Liver (tissue), 9 donors: ENCODE measurements around the gene TUSC1. TPM values are rescaled to one million over a fixed set of nuclear protein-coding genes. Genes with fewer than 3 reads are reported as not detected.
A peak's percentile ranks its signal among the peaks of the same experiment; 100 is the strongest.

ENCODE experiments used
- DNase-seq: peaks from one replicate; pipeline ENCODE4 v3.0.0-alpha.2; 2017; ENCODE audit warnings: low spot score
- H3K27ac ChIP-seq, 2 donors: one replicate each; pipeline ENCODE4 v1.7.0; 2013; ENCODE audit warnings: inconsistent platforms in 2 of 2, low read length in 2 of 2, control low read depth in 1 of 2, low read depth in 1 of 2, mild to moderate bottlenecking in 1 of 2
- H3K27me3 ChIP-seq, 4 donors: one replicate each; pipeline versions ENCODE4 v1.6.1 to v1.7.0; 2013; ENCODE audit warnings: low read length in 3 of 4, inconsistent platforms in 1 of 4, mild to moderate bottlenecking in 1 of 4, moderate library complexity in 1 of 4; ENCODE audit not compliant: control insufficient read depth in 4 of 4, insufficient read depth in 4 of 4
- H3K36me3 ChIP-seq, 4 donors: one replicate each; pipeline versions ENCODE4 v1.6.1 to v1.7.0; 2013; ENCODE audit warnings: low read length in 3 of 4, mild to moderate bottlenecking in 3 of 4, low read depth in 1 of 4, moderate library complexity in 1 of 4; ENCODE audit not compliant: control insufficient read depth in 4 of 4, insufficient read depth in 3 of 4
- H3K4me1 ChIP-seq, 4 donors: one replicate each; pipeline versions ENCODE4 v1.6.1 to v1.7.0; 2013; ENCODE audit warnings: low read length in 3 of 4, mild to moderate bottlenecking in 3 of 4, moderate library complexity in 1 of 4; ENCODE audit not compliant: control insufficient read depth in 4 of 4, insufficient read depth in 4 of 4
- H3K4me3 ChIP-seq, 3 donors: one replicate each; pipeline versions ENCODE4 v1.6.1 to v1.7.0; 2013; ENCODE audit warnings: low read length in 3 of 3, control low read depth in 1 of 3, low read depth in 1 of 3, mild to moderate bottlenecking in 1 of 3
- H3K9ac ChIP-seq, 2 donors: one replicate each; pipeline ENCODE4 v1.7.0; 2013; ENCODE audit warnings: low read length in 2 of 2, mild to moderate bottlenecking in 2 of 2, moderate library complexity in 2 of 2, control low read depth in 1 of 2, low read depth in 1 of 2
- H3K9me3 ChIP-seq, 4 donors: one replicate each; pipeline versions ENCODE4 v1.6.1 to v1.7.0; 2013; ENCODE audit warnings: low read length in 3 of 4; ENCODE audit not compliant: control insufficient read depth in 4 of 4
- FOXA1 ChIP-seq: IDR thresholded peaks from 2 replicates; pipeline ENCODE4 v1.6.1; 2016; ENCODE audit warnings: antibody characterized with exemption
- GABPA ChIP-seq, 2 donors: IDR thresholded peaks in 1 of 2; conservative IDR thresholded peaks in 1 of 2; 2 replicates each; pipeline ENCODE4 v1.6.1; 2016; ENCODE audit warnings: antibody characterized with exemption in 2 of 2, mild to moderate bottlenecking in 1 of 2, moderate library complexity in 1 of 2
- HNF4G ChIP-seq: IDR thresholded peaks from 2 replicates; pipeline ENCODE4 v1.6.1; 2016; ENCODE audit warnings: antibody characterized with exemption
- JUND ChIP-seq, 2 donors: IDR thresholded peaks; 2 replicates each; pipeline ENCODE4 v1.6.1; 2016; ENCODE audit warnings: antibody characterized with exemption in 2 of 2
- RAD21 ChIP-seq, 2 donors: IDR thresholded peaks; 2 replicates each; pipeline ENCODE4 v1.6.1; 2016; ENCODE audit warnings: antibody characterized with exemption in 2 of 2, mild to moderate bottlenecking in 2 of 2
- RXRA ChIP-seq, 2 donors: IDR thresholded peaks; 2 replicates each; pipeline ENCODE4 v1.6.1; 2017 to 2018; ENCODE audit warnings: antibody characterized with exemption in 2 of 2, mild to moderate bottlenecking in 1 of 2
- SP1 ChIP-seq: IDR thresholded peaks from 2 replicates; pipeline ENCODE4 v1.6.1; 2018; ENCODE audit warnings: antibody characterized with exemption, mild to moderate bottlenecking
- TAF1 ChIP-seq: conservative IDR thresholded peaks from 2 replicates; pipeline ENCODE4 v1.6.1; 2016; ENCODE audit warnings: antibody characterized with exemption, mild to moderate bottlenecking
- YY1 ChIP-seq: IDR thresholded peaks from 2 replicates; pipeline ENCODE4 v1.6.1; 2016; ENCODE audit warnings: antibody characterized with exemption, mild to moderate bottlenecking
- WGBS: extraction: QIAGEN DNeasy Blood & Tissue Kit; methylation state at CpG from one replicate; pipeline ENCODE4 v1.1.7; 2013; 5-methylcytosine and 5-hydroxymethylcytosine counted together
- polyA plus RNA-seq, 2 donors: library from polyadenylated mRNA; stranded (reverse) in 1 of 2; unstranded in 1 of 2; fragments of 200-250 nt in 1 of 2; fragments of >200 nt in 1 of 2; fragmentation: Nextera tagmentation in 1 of 2; extraction: Ambion mirVana in 1 of 2; gene quantifications; one replicate each; pipeline versions ENCODE4 v1.2.1 to v1.2.3, GENCODE V29; 2013 to 2015
- total RNA-seq, 2 donors: library from RNA; depleted of rRNA; stranded (reverse); fragments of >200 nt; gene quantifications; one replicate each; pipeline ENCODE4 v1.2.3, GENCODE V29; 2014
- TF ChIP-seq, protein P1 (sequence below): IDR thresholded peaks from 2 replicates; pipeline ENCODE4 v1.6.1; 2016; ENCODE audit warnings: antibody characterized with exemption
- TF ChIP-seq, protein P2 (sequence below): IDR thresholded peaks from 2 replicates; pipeline ENCODE4 v1.6.1; 2016; ENCODE audit warnings: antibody characterized with exemption, mild to moderate bottlenecking
- TF ChIP-seq, protein P3 (sequence below): fragments of 150-350 bp; IDR thresholded peaks from 2 replicates; pipeline ENCODE4 v1.5.1; 2017; ENCODE audit warnings: improper control_type of control experiment, low read depth, low read length; ENCODE audit not compliant: missing input control
- donor health status: healthy.
- donor health status: healthy.
- donor health status: healthy.
- donor health status: healthy.
- donor health status: healthy.

Gene TUSC1
- total and polyA plus RNA-seq, 4 donors: 3.9 to 6.4 (median 5.8) TPM

DNA sequence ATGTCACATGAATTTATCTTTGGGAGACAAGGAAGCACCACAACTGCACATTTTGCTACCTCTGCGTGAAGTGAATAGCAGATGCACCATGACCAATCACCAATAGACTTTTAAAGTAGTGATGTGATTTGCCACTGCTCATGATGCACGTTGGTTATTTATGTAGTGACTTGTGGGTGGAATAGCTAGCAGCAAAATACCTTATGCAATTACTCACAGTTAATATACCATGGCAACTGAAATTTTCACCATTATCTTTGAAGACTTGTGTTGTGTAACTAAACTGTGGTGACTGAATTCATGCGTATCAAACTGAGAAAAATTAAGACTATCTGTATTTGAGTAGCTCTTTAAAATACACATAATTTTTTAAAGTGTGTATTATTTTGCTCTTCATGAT is 46.2 kb upstream of the TUSC1 start:
- H3K9me3 ChIP-seq: no peaks in the 10 kb centered on the region
- TF ChIP-seq FOXA1 (no peak), RAD21 (IDR thresholded peaks at IDR 0.05) (no peak), RXRA (IDR thresholded peaks at IDR 0.05) (no peak), YY1 (no peak), SP1 (no peak), HNF4G (no peak)
- TF ChIP-seq, protein P1, sequence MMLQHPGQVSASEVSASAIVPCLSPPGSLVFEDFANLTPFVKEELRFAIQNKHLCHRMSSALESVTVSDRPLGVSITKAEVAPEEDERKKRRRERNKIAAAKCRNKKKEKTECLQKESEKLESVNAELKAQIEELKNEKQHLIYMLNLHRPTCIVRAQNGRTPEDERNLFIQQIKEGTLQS: no peak
- TF ChIP-seq, protein P2, sequence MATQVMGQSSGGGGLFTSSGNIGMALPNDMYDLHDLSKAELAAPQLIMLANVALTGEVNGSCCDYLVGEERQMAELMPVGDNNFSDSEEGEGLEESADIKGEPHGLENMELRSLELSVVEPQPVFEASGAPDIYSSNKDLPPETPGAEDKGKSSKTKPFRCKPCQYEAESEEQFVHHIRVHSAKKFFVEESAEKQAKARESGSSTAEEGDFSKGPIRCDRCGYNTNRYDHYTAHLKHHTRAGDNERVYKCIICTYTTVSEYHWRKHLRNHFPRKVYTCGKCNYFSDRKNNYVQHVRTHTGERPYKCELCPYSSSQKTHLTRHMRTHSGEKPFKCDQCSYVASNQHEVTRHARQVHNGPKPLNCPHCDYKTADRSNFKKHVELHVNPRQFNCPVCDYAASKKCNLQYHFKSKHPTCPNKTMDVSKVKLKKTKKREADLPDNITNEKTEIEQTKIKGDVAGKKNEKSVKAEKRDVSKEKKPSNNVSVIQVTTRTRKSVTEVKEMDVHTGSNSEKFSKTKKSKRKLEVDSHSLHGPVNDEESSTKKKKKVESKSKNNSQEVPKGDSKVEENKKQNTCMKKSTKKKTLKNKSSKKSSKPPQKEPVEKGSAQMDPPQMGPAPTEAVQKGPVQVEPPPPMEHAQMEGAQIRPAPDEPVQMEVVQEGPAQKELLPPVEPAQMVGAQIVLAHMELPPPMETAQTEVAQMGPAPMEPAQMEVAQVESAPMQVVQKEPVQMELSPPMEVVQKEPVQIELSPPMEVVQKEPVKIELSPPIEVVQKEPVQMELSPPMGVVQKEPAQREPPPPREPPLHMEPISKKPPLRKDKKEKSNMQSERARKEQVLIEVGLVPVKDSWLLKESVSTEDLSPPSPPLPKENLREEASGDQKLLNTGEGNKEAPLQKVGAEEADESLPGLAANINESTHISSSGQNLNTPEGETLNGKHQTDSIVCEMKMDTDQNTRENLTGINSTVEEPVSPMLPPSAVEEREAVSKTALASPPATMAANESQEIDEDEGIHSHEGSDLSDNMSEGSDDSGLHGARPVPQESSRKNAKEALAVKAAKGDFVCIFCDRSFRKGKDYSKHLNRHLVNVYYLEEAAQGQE: no peak
- WGBS: 84% methylated on average over 3 of the region's 3 CpGs
- no peak overlapping the region for H3K4me3 ChIP-seq
- no peaks in the 10 kb centered on the region for H3K36me3 ChIP-seq
- no peaks in the 10 kb centered on the region for H3K4me1 ChIP-seq
- DNase-seq: no peak
- no peak overlapping the region for H3K27ac ChIP-seq
- H3K9ac ChIP-seq: no peak overlapping the region
- no peaks in the 10 kb centered on the region for H3K27me3 ChIP-seq

DNA sequence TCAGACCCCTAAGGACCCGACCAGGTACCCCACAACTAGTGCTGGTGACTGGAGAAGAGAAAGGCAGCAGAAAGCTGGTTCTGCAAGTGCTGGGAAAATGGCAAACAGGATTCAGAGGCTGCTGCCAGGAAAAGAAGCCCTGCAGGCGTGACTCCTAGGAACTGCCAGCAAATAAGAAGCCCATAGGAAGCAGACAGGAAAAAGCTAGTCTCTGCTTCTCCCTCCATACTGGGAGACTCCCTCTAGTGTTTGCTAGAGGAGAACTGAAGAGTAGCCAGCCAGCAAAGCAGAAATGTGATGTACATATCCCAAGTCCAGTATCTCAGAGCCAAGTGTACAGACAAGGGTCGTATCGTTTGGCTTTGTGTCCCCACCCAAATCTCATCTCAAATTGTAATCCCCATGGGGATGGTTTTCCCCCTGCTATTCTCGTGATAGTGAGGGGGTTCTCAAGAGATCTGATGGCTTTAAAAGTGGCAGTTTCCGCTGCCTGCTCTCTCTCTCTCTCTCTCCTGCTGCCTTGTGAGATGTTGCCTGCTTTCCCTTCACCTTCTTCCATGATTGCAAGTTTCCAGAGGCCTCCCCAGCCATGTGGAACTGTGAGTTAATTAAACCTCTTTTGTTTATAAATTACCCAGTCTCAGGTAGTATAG is 38.1 kb upstream of the TUSC1 start:
- no peak overlapping the region for H3K9ac ChIP-seq
- no peak overlapping the region for H3K4me3 ChIP-seq
- TF ChIP-seq TAF1: no peak
- TF ChIP-seq, protein P3, sequence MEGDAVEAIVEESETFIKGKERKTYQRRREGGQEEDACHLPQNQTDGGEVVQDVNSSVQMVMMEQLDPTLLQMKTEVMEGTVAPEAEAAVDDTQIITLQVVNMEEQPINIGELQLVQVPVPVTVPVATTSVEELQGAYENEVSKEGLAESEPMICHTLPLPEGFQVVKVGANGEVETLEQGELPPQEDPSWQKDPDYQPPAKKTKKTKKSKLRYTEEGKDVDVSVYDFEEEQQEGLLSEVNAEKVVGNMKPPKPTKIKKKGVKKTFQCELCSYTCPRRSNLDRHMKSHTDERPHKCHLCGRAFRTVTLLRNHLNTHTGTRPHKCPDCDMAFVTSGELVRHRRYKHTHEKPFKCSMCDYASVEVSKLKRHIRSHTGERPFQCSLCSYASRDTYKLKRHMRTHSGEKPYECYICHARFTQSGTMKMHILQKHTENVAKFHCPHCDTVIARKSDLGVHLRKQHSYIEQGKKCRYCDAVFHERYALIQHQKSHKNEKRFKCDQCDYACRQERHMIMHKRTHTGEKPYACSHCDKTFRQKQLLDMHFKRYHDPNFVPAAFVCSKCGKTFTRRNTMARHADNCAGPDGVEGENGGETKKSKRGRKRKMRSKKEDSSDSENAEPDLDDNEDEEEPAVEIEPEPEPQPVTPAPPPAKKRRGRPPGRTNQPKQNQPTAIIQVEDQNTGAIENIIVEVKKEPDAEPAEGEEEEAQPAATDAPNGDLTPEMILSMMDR: peak; percentile 37
- no peak for TF ChIP-seq GABPA (IDR thresholded peaks at IDR 0.05 in 1 of 2, conservative IDR thresholded peaks at IDR 0.05 in 1 of 2)
- TF ChIP-seq RAD21 (IDR thresholded peaks at IDR 0.05): peak; percentile 77 to 78
- TF ChIP-seq, protein P1: no peak
- H3K4me1 ChIP-seq: no peaks in the 10 kb centered on the region
- DNase-seq: no peak
- no peaks in the 10 kb centered on the region for H3K27me3 ChIP-seq
- H3K27ac ChIP-seq: no peak overlapping the region
- WGBS: 42% methylated on average over 6 of the region's 6 CpGs
- no peaks in the 10 kb centered on the region for H3K9me3 ChIP-seq
- H3K36me3 ChIP-seq: no peaks in the 10 kb centered on the region

DNA sequence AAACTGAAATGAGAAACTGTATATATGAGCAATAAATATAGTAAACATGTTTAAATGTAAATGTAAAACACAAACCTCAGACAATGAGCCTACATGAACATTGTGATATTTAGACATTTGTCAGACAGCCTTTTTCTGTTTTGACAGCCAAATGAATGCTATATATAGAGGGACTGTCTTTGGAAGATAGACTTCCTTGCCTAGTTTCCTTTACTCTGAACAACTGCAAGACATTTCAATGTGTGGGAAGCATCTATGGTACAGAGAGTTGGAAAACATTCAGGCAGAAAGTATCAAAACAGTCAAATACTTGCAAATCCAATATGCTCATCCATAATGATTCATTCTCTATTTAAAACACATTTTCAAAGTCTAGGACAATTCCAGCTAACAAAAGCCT is 31.7 kb upstream of the TUSC1 start:
- no peaks in the 10 kb centered on the region for H3K9me3 ChIP-seq
- H3K27me3 ChIP-seq: no peaks in the 10 kb centered on the region
- TF ChIP-seq RXRA (IDR thresholded peaks at IDR 0.05) (no peak), JUND (IDR thresholded peaks at IDR 0.05) (no peak)

More for the DNA sequence above, 31.7 kb upstream of the TUSC1 start:
- Histone ChIP-seq H3K4me3 (no peak overlapping the region), H3K27ac (no peak overlapping the region), H3K9ac (no peak overlapping the region), H3K4me1 (no peaks in the 10 kb centered on the region), H3K36me3 (no peaks in the 10 kb centered on the region)
- DNase-seq: no peak
